Peyer's patch (tissue), 4 donors: ENCODE measurements around the gene ZCCHC3. TPM values are rescaled to one million over a fixed set of nuclear protein-coding genes. Genes with fewer than 3 reads are reported as not detected.

Source experiments
- DNase-seq, 3 donors: peaks; one replicate each; pipeline ENCODE4 v3.0.0-alpha.2; 2017 to 2019
- H3K27ac ChIP-seq, 4 donors: fragments of 200-600 bp; sonication (generic); one replicate each; pipeline ENCODE4 v1.5.1; 2016 to 2019
- H3K27me3 ChIP-seq, 2 donors: fragments of 200-600 bp; sonication (generic); one replicate each; pipeline ENCODE4 v1.5.1; 2019
- H3K36me3 ChIP-seq, 3 donors: fragments of 200-600 bp; sonication (generic); one replicate each; pipeline ENCODE4 v1.5.1; 2016 to 2019
- H3K4me1 ChIP-seq, 4 donors: fragments of 200-600 bp; sonication (generic); one replicate each; pipeline ENCODE4 v1.5.1; 2016 to 2019
- H3K4me3 ChIP-seq, 4 donors: fragments of 200-600 bp; sonication (generic); 1 replicate in 3 of 4; 2 replicates in 1 of 4; pipeline ENCODE4 v1.5.1; 2016 to 2019; ENCODE audit warnings: mild to moderate bottlenecking in 1 of 4
- H3K9me3 ChIP-seq, 4 donors: fragments of 200-600 bp; sonication (generic); one replicate each; pipeline ENCODE4 v1.5.1; 2016 to 2019; ENCODE audit warnings: mild to moderate bottlenecking in 1 of 4
- CTCF ChIP-seq, 6 experiments: fragments of 450-650 bp in 4 of 6; fragments of 200-600 bp in 2 of 6; sonication (generic) in 1 of 6; IDR thresholded peaks; one replicate each; pipeline ENCODE4 v1.5.1; 2017 to 2019; ENCODE audit warnings: antibody characterized with exemption in 6 of 6, mild to moderate bottlenecking in 3 of 6, moderate library complexity in 1 of 6
- POLR2A ChIP-seq, 2 donors: fragments of 450-650 bp; IDR thresholded peaks; one replicate each; pipeline ENCODE4 v1.5.1; 2017; ENCODE audit warnings: antibody characterized with exemption in 2 of 2, mild to moderate bottlenecking in 2 of 2, moderate library complexity in 2 of 2
- total RNA-seq, 4 donors: library from RNA; depleted of rRNA; stranded (reverse); fragments of >200 nt; gene quantifications; one replicate each; pipeline ENCODE4 v1.1.0, GENCODE V29; 2016

Gene ZCCHC3
- total RNA-seq, 4 donors from 2014 or later: 9.6 to 17.3 (median 13.9) TPM

GRCh38 chr20:286508-286907 is 10.9 kb upstream of the ZCCHC3 start:
- H3K27ac ChIP-seq: no peak overlapping the region
- no peaks in the 10 kb centered on the region for H3K9me3 ChIP-seq
- TF ChIP-seq CTCF (IDR thresholded peaks at IDR 0.05) (no peak), POLR2A (IDR thresholded peaks at IDR 0.05) (no peak)
- peaks cover 0 to 16% (median 3%) of the 10 kb centered on the region in 4 donors for H3K4me1 ChIP-seq
- DNase-seq: no peak
- no peak overlapping the region for H3K4me3 ChIP-seq
- no peaks in the 10 kb centered on the region for H3K36me3 ChIP-seq
- H3K27me3 ChIP-seq: no peaks in the 10 kb centered on the region

- peak overlapping the region in 1 of 4 donors; percentile 78 for H3K27ac ChIP-seq
- H3K9me3 ChIP-seq: no peaks in the 10 kb centered on the region
- H3K4me3 ChIP-seq: no peak overlapping the region
- peaks cover 0 to 16% (median 3%) of the 10 kb centered on the region in 4 donors for H3K4me1 ChIP-seq
- TF ChIP-seq POLR2A (IDR thresholded peaks at IDR 0.05) (no peak), CTCF (IDR thresholded peaks at IDR 0.05) (no peak)
- no peaks in the 10 kb centered on the region for H3K27me3 ChIP-seq
- no peaks in the 10 kb centered on the region for H3K36me3 ChIP-seq
- no peak for DNase-seq
Observed at GRCh38 chr20:288956-289692, 8.2 kb upstream of the ZCCHC3 start.

- Histone ChIP-seq H3K27me3 (no peaks in the 10 kb centered on the region), H3K36me3 (no peaks in the 10 kb centered on the region), H3K4me1 (peaks cover 0 to 16% (median 3%) of the 10 kb centered on the region in 4 donors), H3K9me3 (no peaks in the 10 kb centered on the region), H3K27ac (peak overlapping the region; percentile 72 to 80 (median 77)), H3K4me3 (peak overlapping the region; percentile 45 to 77 (median 64))
- DNase-seq: no peak
- TF ChIP-seq CTCF (IDR thresholded peaks at IDR 0.05): no peak
- no peak for TF ChIP-seq POLR2A (IDR thresholded peaks at IDR 0.05)
Observed at GRCh38 chr20:289693-290083, 7.7 kb upstream of the ZCCHC3 start.

DNA sequence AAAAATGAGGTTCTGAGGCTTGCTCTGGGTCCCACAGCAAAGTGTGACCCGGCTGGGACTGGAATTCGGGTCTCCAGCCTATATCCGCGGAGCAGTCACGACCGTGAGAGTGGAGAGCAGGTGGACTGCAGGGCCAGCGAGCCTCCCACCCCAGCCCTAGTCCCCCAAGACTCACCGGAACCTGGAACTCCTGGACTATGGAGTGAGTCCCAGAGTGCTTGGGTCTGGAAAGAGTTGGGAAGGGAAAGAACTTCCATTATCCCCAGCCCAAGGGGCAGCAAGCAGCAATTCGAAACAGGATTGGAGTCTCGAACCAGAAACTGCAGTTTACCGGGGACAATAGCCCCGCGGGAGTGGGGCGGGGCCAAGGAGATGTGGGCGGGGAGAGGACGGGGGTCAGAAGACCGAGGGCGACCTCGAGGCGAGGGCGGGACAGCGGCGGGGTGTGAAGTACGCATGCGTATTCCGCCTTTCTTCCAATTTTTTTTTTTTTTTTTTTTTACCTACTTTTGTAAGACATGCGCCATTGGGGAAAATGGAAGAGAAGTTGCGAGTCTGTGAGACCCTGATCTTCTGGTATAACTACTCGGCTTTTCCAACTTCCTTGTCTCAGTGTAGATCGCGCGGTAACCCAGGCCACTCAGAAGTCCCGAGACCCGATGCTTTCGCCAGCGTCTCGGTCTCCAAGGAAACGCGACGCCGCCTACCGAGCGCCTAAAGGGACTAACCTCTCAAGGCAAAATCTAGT is 7.1 kb upstream of the ZCCHC3 start, which contains the start of gene C20orf96:
C20orf96 (minus strand) TSS at position 667 of the 748 bp plus-strand sequence; CDS start at position 527, 140 bp downstream.
- peak; percentile 89 to 96 (median 96) for DNase-seq
- Histone ChIP-seq H3K9me3 (no peaks in the 10 kb centered on the region), H3K4me1 (peaks cover 0 to 16% (median 3%) of the 10 kb centered on the region in 4 donors), H3K27ac (peak within 1 kb of the TSS; percentile 72 to 80 (median 77)), H3K27me3 (no peaks in the 10 kb centered on the region), H3K4me3 (peak within 1 kb of the TSS; percentile 45 to 77 (median 64)), H3K36me3 (no peaks in the 10 kb centered on the region)
- no peak for TF ChIP-seq POLR2A (IDR thresholded peaks at IDR 0.05)
- TF ChIP-seq CTCF (IDR thresholded peaks at IDR 0.05): peak in 4 of 6 experiments; percentile 41 to 57 (median 50)

DNA sequence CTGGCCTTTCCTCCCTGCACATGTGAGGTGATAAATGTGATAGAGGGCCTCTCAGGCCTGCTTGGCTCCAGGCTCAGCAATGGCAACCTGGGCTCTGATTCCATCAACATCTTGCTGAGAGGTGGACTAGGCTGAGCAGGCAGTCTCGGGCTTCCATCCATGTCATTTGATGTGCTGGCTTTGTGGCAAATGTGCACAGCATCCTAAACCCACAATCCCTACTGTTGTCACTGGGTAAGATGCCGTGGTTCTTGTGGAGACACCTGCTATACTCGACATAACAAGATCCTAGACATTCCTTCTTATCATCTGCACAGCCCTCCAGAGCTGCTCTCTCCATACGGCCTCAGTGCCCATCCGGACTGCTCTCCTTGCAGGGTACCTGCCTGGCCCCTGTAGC is 2.8 kb upstream of the ZCCHC3 start:
- Histone ChIP-seq H3K9me3 (no peaks in the 10 kb centered on the region), H3K4me3 (no peak overlapping the region), H3K36me3 (no peaks in the 10 kb centered on the region), H3K27me3 (no peaks in the 10 kb centered on the region), H3K4me1 (peaks cover 2 to 31% (median 9%) of the 10 kb centered on the region in 4 donors), H3K27ac (no peak overlapping the region)
- TF ChIP-seq CTCF (IDR thresholded peaks at IDR 0.05): no peak
- TF ChIP-seq POLR2A (IDR thresholded peaks at IDR 0.05): no peak
- no peak for DNase-seq
